Activated naive CD4-positive, alpha-beta T cell treated with anti-CD3 and anti-CD28 coated beads, Interleukin-2, amount 50 U/mL, for 24 hours (primary cell): ENCODE results near the gene LHFPL3.
"Not testable (repeated sequence)": the region's sequence is repeated elsewhere in the genome, so short reads cannot be mapped to it uniquely, and the experiment has no call there.

Experiments used
- H3K27ac Mint-ChIP-seq: one replicate; pipeline ENCODE4 v1.8.0; 2021; ENCODE audit warnings: mild to moderate bottlenecking, mixed read lengths
- H3K27me3 Mint-ChIP-seq: one replicate; pipeline ENCODE4 v1.8.0; 2021; ENCODE audit warnings: mixed read lengths
- H3K36me3 Mint-ChIP-seq: one replicate; pipeline ENCODE4 v1.8.0; 2021; ENCODE audit warnings: mixed read lengths
- H3K4me1 Mint-ChIP-seq: one replicate; pipeline ENCODE4 v1.8.0; 2021; ENCODE audit warnings: mixed read lengths
- H3K4me3 Mint-ChIP-seq: one replicate; pipeline ENCODE4 v1.8.0; 2021; ENCODE audit warnings: mild to moderate bottlenecking, mixed read lengths
- H3K9me3 Mint-ChIP-seq: one replicate; pipeline ENCODE4 v1.8.0; 2021; ENCODE audit warnings: mixed read lengths

Gene LHFPL3

GRCh38 chr7:104563350-104563901 lies 235.0 kb downstream of the LHFPL3 start:
- not testable (repeated sequence) for H3K36me3 Mint-ChIP-seq, H3K4me1 Mint-ChIP-seq, H3K9me3 Mint-ChIP-seq, H3K4me3 Mint-ChIP-seq, H3K27me3 Mint-ChIP-seq, H3K27ac Mint-ChIP-seq

GRCh38 chr7:104569751-104570150 lies 241.3 kb downstream of the LHFPL3 start:
- no peaks in the 10 kb centered on the region for H3K9me3 Mint-ChIP-seq
- no peaks in the 10 kb centered on the region for H3K4me1 Mint-ChIP-seq
- H3K27ac Mint-ChIP-seq: no peak overlapping the region
- no peak overlapping the region for H3K4me3 Mint-ChIP-seq
- no peaks in the 10 kb centered on the region for H3K36me3 Mint-ChIP-seq
- no peaks in the 10 kb centered on the region for H3K27me3 Mint-ChIP-seq

GRCh38 chr7:104572554-104572953 lies 244.2 kb downstream of the LHFPL3 start:
- Mint-ChIP-seq H3K4me1 (no peaks in the 10 kb centered on the region), H3K4me3 (no peak overlapping the region), H3K36me3 (no peaks in the 10 kb centered on the region), H3K9me3 (no peaks in the 10 kb centered on the region), H3K27me3 (no peaks in the 10 kb centered on the region), H3K27ac (no peak overlapping the region)

- Mint-ChIP-seq H3K36me3 (no peaks in the 10 kb centered on the region), H3K9me3 (peaks cover 2% of the 10 kb centered on the region), H3K4me3 (no peak overlapping the region), H3K27me3 (no peaks in the 10 kb centered on the region), H3K4me1 (no peaks in the 10 kb centered on the region), H3K27ac (no peak overlapping the region)
Measured at GRCh38 chr7:104584620-104585019, 256.2 kb downstream of the LHFPL3 start.

GRCh38 chr7:104595591-104595990 lies 267.2 kb downstream of the LHFPL3 start:
- not testable (repeated sequence) for H3K27me3 Mint-ChIP-seq, H3K4me1 Mint-ChIP-seq, H3K27ac Mint-ChIP-seq, H3K4me3 Mint-ChIP-seq, H3K36me3 Mint-ChIP-seq
- H3K9me3 Mint-ChIP-seq: peaks cover 16% of the 10 kb centered on the region

- peaks cover 5% of the 10 kb centered on the region for H3K27me3 Mint-ChIP-seq
- H3K9me3 Mint-ChIP-seq: peaks cover 13% of the 10 kb centered on the region
- H3K4me3 Mint-ChIP-seq: no peak overlapping the region
- no peak overlapping the region for H3K27ac Mint-ChIP-seq
- no peaks in the 10 kb centered on the region for H3K4me1 Mint-ChIP-seq
- no peaks in the 10 kb centered on the region for H3K36me3 Mint-ChIP-seq
Measured at GRCh38 chr7:104603957-104604356, 275.6 kb downstream of the LHFPL3 start.

GRCh38 chr7:104604706-104605105 lies 276.3 kb downstream of the LHFPL3 start:
- H3K4me3 Mint-ChIP-seq: no peak overlapping the region
- peaks cover 13% of the 10 kb centered on the region for H3K9me3 Mint-ChIP-seq
- H3K4me1 Mint-ChIP-seq: no peaks in the 10 kb centered on the region
- no peak overlapping the region for H3K27ac Mint-ChIP-seq
- peaks cover 5% of the 10 kb centered on the region for H3K27me3 Mint-ChIP-seq
- no peaks in the 10 kb centered on the region for H3K36me3 Mint-ChIP-seq

GRCh38 chr7:104621321-104621720 lies 292.9 kb downstream of the LHFPL3 start:
- no peaks in the 10 kb centered on the region for H3K36me3 Mint-ChIP-seq
- H3K27ac Mint-ChIP-seq: no peak overlapping the region
- H3K4me1 Mint-ChIP-seq: no peaks in the 10 kb centered on the region
- no peak overlapping the region for H3K4me3 Mint-ChIP-seq
- H3K27me3 Mint-ChIP-seq: no peaks in the 10 kb centered on the region
- no peaks in the 10 kb centered on the region for H3K9me3 Mint-ChIP-seq

- Mint-ChIP-seq H3K27ac (no peak overlapping the region), H3K9me3 (peaks cover 8% of the 10 kb centered on the region), H3K36me3 (no peaks in the 10 kb centered on the region), H3K4me1 (no peaks in the 10 kb centered on the region), H3K4me3 (no peak overlapping the region), H3K27me3 (peaks cover 3% of the 10 kb centered on the region)
Measured at GRCh38 chr7:104625956-104626355, 297.6 kb downstream of the LHFPL3 start.

GRCh38 chr7:104627516-104627915 lies 299.1 kb downstream of the LHFPL3 start:
- H3K9me3 Mint-ChIP-seq: peaks cover 8% of the 10 kb centered on the region
- H3K4me3 Mint-ChIP-seq: no peak overlapping the region
- no peaks in the 10 kb centered on the region for H3K4me1 Mint-ChIP-seq
- H3K36me3 Mint-ChIP-seq: no peaks in the 10 kb centered on the region
- H3K27me3 Mint-ChIP-seq: peaks cover 3% of the 10 kb centered on the region
- no peak overlapping the region for H3K27ac Mint-ChIP-seq

- Mint-ChIP-seq H3K27ac (no peak overlapping the region), H3K36me3 (no peaks in the 10 kb centered on the region), H3K9me3 (peaks cover 8% of the 10 kb centered on the region), H3K4me1 (no peaks in the 10 kb centered on the region), H3K27me3 (peaks cover 3% of the 10 kb centered on the region), H3K4me3 (no peak overlapping the region)
Measured at GRCh38 chr7:104628017-104628416, 299.6 kb downstream of the LHFPL3 start.

- peaks cover 8% of the 10 kb centered on the region for H3K9me3 Mint-ChIP-seq
- peaks cover 3% of the 10 kb centered on the region for H3K27me3 Mint-ChIP-seq
- H3K4me1 Mint-ChIP-seq: no peaks in the 10 kb centered on the region
- H3K36me3 Mint-ChIP-seq: no peaks in the 10 kb centered on the region
- H3K4me3 Mint-ChIP-seq: no peak overlapping the region
- no peak overlapping the region for H3K27ac Mint-ChIP-seq
Measured at GRCh38 chr7:104629408-104629807, 301.0 kb downstream of the LHFPL3 start.

GRCh38 chr7:104640506-104640905 lies 312.1 kb downstream of the LHFPL3 start:
- no peaks in the 10 kb centered on the region for H3K36me3 Mint-ChIP-seq
- H3K9me3 Mint-ChIP-seq: no peaks in the 10 kb centered on the region
- peaks cover 11% of the 10 kb centered on the region for H3K27me3 Mint-ChIP-seq
- H3K4me1 Mint-ChIP-seq: no peaks in the 10 kb centered on the region
- no peak overlapping the region for H3K4me3 Mint-ChIP-seq
- H3K27ac Mint-ChIP-seq: no peak overlapping the region

- Mint-ChIP-seq H3K4me3 (no peak overlapping the region), H3K9me3 (no peaks in the 10 kb centered on the region), H3K27ac (no peak overlapping the region), H3K4me1 (no peaks in the 10 kb centered on the region), H3K27me3 (peaks cover 14% of the 10 kb centered on the region), H3K36me3 (no peaks in the 10 kb centered on the region)
Measured at GRCh38 chr7:104642560-104642959, 314.2 kb downstream of the LHFPL3 start.

- no peak overlapping the region for H3K27ac Mint-ChIP-seq
- H3K36me3 Mint-ChIP-seq: no peaks in the 10 kb centered on the region
- no peak overlapping the region for H3K4me3 Mint-ChIP-seq
- peaks cover 18% of the 10 kb centered on the region for H3K27me3 Mint-ChIP-seq
- H3K9me3 Mint-ChIP-seq: no peaks in the 10 kb centered on the region
- H3K4me1 Mint-ChIP-seq: no peaks in the 10 kb centered on the region
Measured at GRCh38 chr7:104643587-104644217, 315.3 kb downstream of the LHFPL3 start.

- H3K4me3 Mint-ChIP-seq: no peak overlapping the region
- no peaks in the 10 kb centered on the region for H3K36me3 Mint-ChIP-seq
- H3K4me1 Mint-ChIP-seq: no peaks in the 10 kb centered on the region
- peaks cover 11% of the 10 kb centered on the region for H3K27me3 Mint-ChIP-seq
- H3K27ac Mint-ChIP-seq: no peak overlapping the region
- no peaks in the 10 kb centered on the region for H3K9me3 Mint-ChIP-seq
Measured at GRCh38 chr7:104650991-104651640, 322.7 kb downstream of the LHFPL3 start.
